ENCODE data around the gene HYLS1. TPM values are rescaled to one million over a fixed set of nuclear protein-coding genes. Genes with fewer than 3 reads are reported as not detected.

Gene HYLS1
- total RNA-seq, 1 experiment from 2014 or later, result 8.1 TPM

- DNase-seq (ENCODE audit: low spot score), result no peak
- ATAC-seq, result no peak
- no peaks in the 10 kb centered on the region; the same call in 1 of the 2 replicates for H3K27me3 Mint-ChIP-seq (ENCODE audit: low read depth)
- ChIA-PET CTCF (interaction anchor here (1.1 to 2.8 kb wide), 2 partner anchors 12 to 117 kb away, joined by 4 to 9 read pairs; no protein-coding TSS in a partner anchor), POLR2A (interaction anchor here (1.2 kb wide), 1 partner anchor 249 kb away, joined by 3 read pairs; no protein-coding TSS in a partner anchor)
- no peaks in the 10 kb centered on the region for H3K9me3 Mint-ChIP-seq
- TF ChIP-seq ZNF281 (CRISPR knock-in tag; IDR thresholded peaks at IDR 0.05), result no peak
- no peak for TF ChIP-seq NR2C2 (CRISPR knock-in tag; IDR thresholded peaks at IDR 0.05)
- TF ChIP-seq ZNF425 (CRISPR knock-in tag; conservative IDR thresholded peaks at IDR 0.05), result no peak
- no peak for TF ChIP-seq ZNF317 (CRISPR knock-in tag; IDR thresholded peaks at IDR 0.05; ENCODE audit: borderline replicate concordance, low read depth)
- TF ChIP-seq CTCF (IDR thresholded peaks at IDR 0.05), result no peak
- H3K36me3 Mint-ChIP-seq, result no peaks in the 10 kb centered on the region
- H3K27ac Mint-ChIP-seq, result peak overlapping the region; percentile 34; the same call in 1 of the 2 replicates
- H3K4me1 Mint-ChIP-seq, result peaks cover 18% of the 10 kb centered on the region
- H3K4me3 Mint-ChIP-seq, result no peak overlapping the region
Observed at GRCh38 chr11:125944350-125945010, 57.0 kb downstream of the HYLS1 start.

GRCh38 chr11:125945011-125945796, 57.7 kb downstream of the HYLS1 start:
- TF ChIP-seq ZBTB21 (CRISPR knock-in tag; IDR thresholded peaks at IDR 0.05; ENCODE audit: borderline replicate concordance) (no peak), ESRRA (CRISPR knock-in tag; IDR thresholded peaks at IDR 0.05; ENCODE audit: borderline replicate concordance) (no peak), ZMAT4 (CRISPR knock-in tag; IDR thresholded peaks at IDR 0.05) (no peak), USF2 (CRISPR knock-in tag; IDR thresholded peaks at IDR 0.05) (no peak), ATF2 (CRISPR knock-in tag; IDR thresholded peaks at IDR 0.05; ENCODE audit: borderline replicate concordance, low read depth) (no peak), E2F4 (CRISPR knock-in tag; IDR thresholded peaks at IDR 0.05; ENCODE audit: borderline replicate concordance, low read depth) (no peak), ZNF396 (CRISPR knock-in tag; IDR thresholded peaks at IDR 0.05; ENCODE audit: borderline replicate concordance) (no peak), NFE2L1 (CRISPR knock-in tag; IDR thresholded peaks at IDR 0.05) (no peak), ZBTB43 (CRISPR knock-in tag; IDR thresholded peaks at IDR 0.05) (no peak), ELF4 (CRISPR knock-in tag; IDR thresholded peaks at IDR 0.05; ENCODE audit: low read depth) (no peak)
- ATAC-seq, result no peak
- Mint-ChIP-seq H3K4me3 (no peak overlapping the region), H3K9me3 (no peaks in the 10 kb centered on the region), H3K4me1 (peaks cover 18% of the 10 kb centered on the region), H3K27me3 (ENCODE audit: low read depth) (no peaks in the 10 kb centered on the region; the same call in 1 of the 2 replicates), H3K27ac (no peak overlapping the region; the same call in 1 of the 2 replicates), H3K36me3 (no peaks in the 10 kb centered on the region)
- no peak for DNase-seq (ENCODE audit: low spot score)
- POLR2A ChIA-PET, result interaction anchor here (1.2 kb wide), 1 partner anchor 249 kb away, joined by 3 read pairs; no protein-coding TSS in a partner anchor
- CTCF ChIA-PET, result interaction anchor here (0.5 to 2.8 kb wide), 3 partner anchors 11 to 294 kb away, joined by 4 to 9 read pairs (median 4); no protein-coding TSS in a partner anchor
